Panc1 (cell line): Measurements from ENCODE around the gene LTB.
"Not testable (repeated sequence)": the region's sequence is repeated elsewhere in the genome, so short reads cannot be mapped to it uniquely, and the experiment has no call there.

ENCODE experiments used
- POLR2AphosphoS5 ChIP-seq: IDR thresholded peaks from 2 replicates; pipeline ENCODE4 v1.6.1; 2012; ENCODE audit warnings: mild to moderate bottlenecking, low read depth, low read length, moderate library complexity
- SIN3A ChIP-seq: IDR thresholded peaks from 2 replicates; pipeline ENCODE4 v1.6.1; 2012; ENCODE audit warnings: low read depth, mild to moderate bottlenecking, low read length, moderate library complexity, borderline replicate concordance; ENCODE audit not compliant: insufficient read depth
- TF ChIP-seq, protein P1 (sequence below): fragments of 450-650 bp; IDR thresholded peaks from 2 replicates; pipeline ENCODE4 v1.5.1; 2017; ENCODE audit warnings: mild to moderate bottlenecking

DNA sequence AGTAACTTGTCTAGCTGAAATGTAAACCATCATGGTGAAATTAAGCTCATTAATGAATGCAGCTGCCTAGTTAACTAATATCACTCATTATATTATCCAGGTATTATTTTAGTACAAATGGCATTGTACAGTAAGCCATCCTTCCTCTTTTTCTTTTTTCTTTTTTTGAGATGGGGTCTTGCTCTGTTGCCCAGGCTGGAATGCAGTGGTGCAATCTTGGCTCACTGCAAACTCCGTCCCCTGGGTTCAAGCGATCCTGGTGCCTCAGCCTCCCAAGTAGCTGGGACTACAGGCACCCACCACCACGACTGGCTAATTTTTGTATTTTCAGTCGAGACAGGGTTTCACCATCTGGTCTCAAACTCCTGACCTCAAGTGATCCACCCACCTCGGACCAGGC is 8.5 kb upstream of the LTB start:
- TF ChIP-seq, protein P1, sequence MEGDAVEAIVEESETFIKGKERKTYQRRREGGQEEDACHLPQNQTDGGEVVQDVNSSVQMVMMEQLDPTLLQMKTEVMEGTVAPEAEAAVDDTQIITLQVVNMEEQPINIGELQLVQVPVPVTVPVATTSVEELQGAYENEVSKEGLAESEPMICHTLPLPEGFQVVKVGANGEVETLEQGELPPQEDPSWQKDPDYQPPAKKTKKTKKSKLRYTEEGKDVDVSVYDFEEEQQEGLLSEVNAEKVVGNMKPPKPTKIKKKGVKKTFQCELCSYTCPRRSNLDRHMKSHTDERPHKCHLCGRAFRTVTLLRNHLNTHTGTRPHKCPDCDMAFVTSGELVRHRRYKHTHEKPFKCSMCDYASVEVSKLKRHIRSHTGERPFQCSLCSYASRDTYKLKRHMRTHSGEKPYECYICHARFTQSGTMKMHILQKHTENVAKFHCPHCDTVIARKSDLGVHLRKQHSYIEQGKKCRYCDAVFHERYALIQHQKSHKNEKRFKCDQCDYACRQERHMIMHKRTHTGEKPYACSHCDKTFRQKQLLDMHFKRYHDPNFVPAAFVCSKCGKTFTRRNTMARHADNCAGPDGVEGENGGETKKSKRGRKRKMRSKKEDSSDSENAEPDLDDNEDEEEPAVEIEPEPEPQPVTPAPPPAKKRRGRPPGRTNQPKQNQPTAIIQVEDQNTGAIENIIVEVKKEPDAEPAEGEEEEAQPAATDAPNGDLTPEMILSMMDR = not testable (repeated sequence)
- TF ChIP-seq SIN3A, POLR2AphosphoS5: not testable (repeated sequence)
